Tibial nerve (tissue), 4 donors: ENCODE results near the gene PLA2G2D. TPM values are rescaled to one million over a fixed set of nuclear protein-coding genes. Genes with fewer than 3 reads are reported as not detected.

ENCODE experiments used
- DNase-seq, 2 donors: peaks; one replicate each; pipeline ENCODE4 v3.0.0-alpha.2; 2019; ENCODE audit warnings: low spot score in 2 of 2
- H3K27ac ChIP-seq, 4 donors: fragments of 200-600 bp; sonication (generic) in 3 of 4; one replicate each; pipeline ENCODE4 v1.5.1; 2017 to 2019; ENCODE audit warnings: mild to moderate bottlenecking in 1 of 4
- H3K27me3 ChIP-seq, 2 donors: fragments of 200-600 bp; sonication (generic) in 1 of 2; one replicate each; pipeline versions ENCODE4 v1.5.1 to v1.6.0; 2017 to 2019
- H3K36me3 ChIP-seq, 3 donors: fragments of 200-600 bp; sonication (generic); one replicate each; pipeline ENCODE4 v1.5.1; 2018 to 2019
- H3K4me1 ChIP-seq, 4 donors: fragments of 200-600 bp; sonication (generic) in 3 of 4; one replicate each; pipeline ENCODE4 v1.5.1; 2017 to 2019
- H3K4me3 ChIP-seq, 4 donors: fragments of 200-600 bp; sonication (generic) in 3 of 4; one replicate each; pipeline ENCODE4 v1.5.1; 2017 to 2019; ENCODE audit warnings: mild to moderate bottlenecking in 1 of 4, moderate library complexity in 1 of 4
- H3K9me3 ChIP-seq, 4 donors: fragments of 200-600 bp; sonication (generic) in 3 of 4; one replicate each; pipeline ENCODE4 v1.5.1; 2017 to 2019
- CTCF ChIP-seq, 5 experiments: fragments of 200-600 bp in 3 of 5; fragments of 450-650 bp in 2 of 5; sonication (generic) in 3 of 5; IDR thresholded peaks; one replicate each; pipeline ENCODE4 v1.5.1; 2016 to 2019; ENCODE audit warnings: antibody characterized with exemption in 5 of 5, mild to moderate bottlenecking in 3 of 5, moderate library complexity in 2 of 5
- EP300 ChIP-seq, 2 donors: sonication (generic); formaldehyde crosslinking; IDR thresholded peaks; one replicate each; pipeline ENCODE4 v1.6.1; 2017; ENCODE audit warnings: antibody characterized with exemption in 2 of 2, mild to moderate bottlenecking in 1 of 2
- POLR2A ChIP-seq, 2 donors: fragments of 450-650 bp; IDR thresholded peaks; one replicate each; pipeline ENCODE4 v1.6.1; 2017; ENCODE audit warnings: antibody characterized with exemption in 2 of 2, mild to moderate bottlenecking in 2 of 2, moderate library complexity in 2 of 2
- WGBS, 2 donors: methylation state at CpG; one replicate each; pipeline ENCODE4 v1.1.5; 2018; 5-methylcytosine and 5-hydroxymethylcytosine counted together
- total RNA-seq, 4 donors: library from RNA; depleted of rRNA; stranded (reverse); fragments of >200 nt; gene quantifications; one replicate each; pipeline ENCODE4 v1.1.0, GENCODE V29; 2016

Gene PLA2G2D
- total RNA-seq, 4 donors from 2014 or later, result not detected

GRCh38 chr1:20070357-20070756 is 49.0 kb downstream of the PLA2G2D start:
- WGBS, 2 donors, result 71 to 73% methylated on average over 10 of the region's 10 CpGs

DNA sequence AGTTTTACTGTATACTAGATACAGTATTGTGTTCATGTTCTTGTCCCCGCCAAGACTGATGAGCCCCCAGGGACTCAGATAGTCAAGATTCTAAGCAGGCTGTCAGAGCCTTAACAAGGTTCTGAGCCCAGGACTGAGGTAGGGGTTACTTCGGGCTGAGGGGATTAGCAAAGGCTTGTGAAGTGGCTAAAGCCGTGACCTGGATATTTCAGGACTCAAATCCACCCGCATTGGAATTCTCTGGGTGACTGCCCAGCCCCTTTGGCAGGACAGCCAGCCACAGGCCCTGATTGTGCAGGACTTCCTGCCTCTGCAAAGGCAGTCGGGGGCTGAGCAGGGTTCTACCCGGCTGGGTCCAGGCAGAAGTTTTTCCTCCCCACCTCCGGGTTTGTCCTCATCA is 49.5 kb downstream of the PLA2G2D start, which contains the start of gene PLA2G5:
PLA2G5 (plus strand) TSS at position 321 of the 400 bp plus-strand sequence. CDS start 14,637 bp downstream, outside the sequence.
- Histone ChIP-seq H3K27me3 (no peaks in the 10 kb centered on the region), H3K9me3 (no peaks in the 10 kb centered on the region), H3K36me3 (no peaks in the 10 kb centered on the region), H3K27ac (no peak within 1 kb of the TSS), H3K4me3 (no peak within 1 kb of the TSS), H3K4me1 (peaks cover 0 to 7% (median 0%) of the 10 kb centered on the region in 4 donors)
- WGBS, 2 donors, result 9 to 12% methylated on average over 7 of the region's 7 CpGs
- TF ChIP-seq POLR2A (IDR thresholded peaks at IDR 0.05) (no peak), EP300 (IDR thresholded peaks at IDR 0.05) (no peak), CTCF (IDR thresholded peaks at IDR 0.05) (no peak)
- DNase-seq, result no peak

More at GRCh38 chr1:20070357-20070756, 49.0 kb downstream of the PLA2G2D start:
- Histone ChIP-seq H3K4me3 (no peak overlapping the region), H3K27me3 (no peaks in the 10 kb centered on the region), H3K9me3 (no peaks in the 10 kb centered on the region), H3K4me1 (peaks cover 0 to 7% (median 0%) of the 10 kb centered on the region in 4 donors), H3K36me3 (no peaks in the 10 kb centered on the region), H3K27ac (no peak overlapping the region)
- TF ChIP-seq EP300 (IDR thresholded peaks at IDR 0.05) (no peak), POLR2A (IDR thresholded peaks at IDR 0.05) (no peak), CTCF (IDR thresholded peaks at IDR 0.05) (no peak)
- no peak for DNase-seq

DNA sequence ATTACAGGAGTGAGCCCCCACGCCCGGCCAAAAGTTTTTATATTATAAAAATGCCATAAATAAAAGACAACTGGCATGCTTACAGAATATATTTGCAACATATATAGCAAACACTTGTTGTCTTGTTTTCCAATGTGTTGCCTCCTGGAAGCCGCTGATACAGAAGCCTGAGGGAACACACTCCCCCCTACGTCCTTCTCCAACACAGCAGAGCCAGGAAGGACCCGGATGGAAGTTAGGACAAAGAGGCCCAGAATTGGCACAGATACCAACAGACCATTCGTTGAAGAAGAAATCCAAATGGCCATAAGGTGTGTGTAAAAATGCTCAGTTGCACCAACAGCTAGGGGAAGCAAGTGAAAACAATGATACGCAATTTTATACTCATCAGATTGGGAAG is 50.6 kb downstream of the PLA2G2D start:
- H3K27me3 ChIP-seq, result no peaks in the 10 kb centered on the region
- no peaks in the 10 kb centered on the region for H3K9me3 ChIP-seq
- H3K27ac ChIP-seq, result no peak overlapping the region
- no peaks in the 10 kb centered on the region for H3K36me3 ChIP-seq
- H3K4me1 ChIP-seq, result peaks cover 0 to 7% (median 0%) of the 10 kb centered on the region in 4 donors
- no peak overlapping the region for H3K4me3 ChIP-seq
- 80 to 86% methylated on average over 7 of the region's 7 CpGs for WGBS, 2 donors
- TF ChIP-seq CTCF (IDR thresholded peaks at IDR 0.05) (no peak), EP300 (IDR thresholded peaks at IDR 0.05) (no peak), POLR2A (IDR thresholded peaks at IDR 0.05) (no peak)
- no peak for DNase-seq

- DNase-seq, result no peak
- no peaks in the 10 kb centered on the region for H3K9me3 ChIP-seq
- H3K4me1 ChIP-seq, result peaks cover 0 to 11% (median 0%) of the 10 kb centered on the region in 4 donors
- H3K27me3 ChIP-seq, result no peaks in the 10 kb centered on the region
- TF ChIP-seq EP300 (IDR thresholded peaks at IDR 0.05), result no peak
- no peak for TF ChIP-seq CTCF (IDR thresholded peaks at IDR 0.05)
- no peak for TF ChIP-seq POLR2A (IDR thresholded peaks at IDR 0.05)
- WGBS, 2 donors, result 48 to 54% methylated on average over 2 of the region's 2 CpGs
- no peaks in the 10 kb centered on the region for H3K36me3 ChIP-seq
- H3K4me3 ChIP-seq, result no peak overlapping the region
- H3K27ac ChIP-seq, result no peak overlapping the region
Measured at GRCh38 chr1:20063861-20064292, 55.5 kb downstream of the PLA2G2D start.

Other genes with a start within 250 kb of the PLA2G2D start
- gene OTUD3, start 237.1 kb downstream of the PLA2G2D start, total RNA-seq, result 1 to 10 TPM; 4.6 to 6.1 (median 5.4) TPM
- gene PLA2G2E, start 195.9 kb downstream of the PLA2G2D start, total RNA-seq, result not detected
- 100 to 1,000 TPM; 327 to 509 (median 407) TPM for gene PLA2G2A, start 139.9 kb downstream of the PLA2G2D start, total RNA-seq
- gene PLA2G5, start 49.3 kb downstream of the PLA2G2D start, total RNA-seq, result 1 to 10 TPM in 3 of 4 donors, under 1 TPM in 1; 0.87 to 4.7 (median 2.2) TPM
- not detected for gene PLA2G2F, start 19.8 kb upstream of the PLA2G2D start, total RNA-seq
- gene UBXN10, start 66.6 kb upstream of the PLA2G2D start, total RNA-seq, result under 1 TPM; under 0.01 to 0.84 (median 0.41) TPM
- gene PLA2G2C, start 67.0 kb upstream of the PLA2G2D start, total RNA-seq, result not detected
- gene VWA5B1, start 171.3 kb upstream of the PLA2G2D start, total RNA-seq, result not detected